DMS53 treated with DMSO at 0.1 percent for 48 hours (cell line): ENCODE data around the gene ASPA.
"Not testable (repeated sequence)": the region's sequence is repeated elsewhere in the genome, so short reads cannot be mapped to it uniquely, and the experiment has no call there.

ENCODE experiments used
- DNase-seq: peaks from one replicate; lab custom pipeline; 2025; ENCODE audit not compliant: unreplicated experiment; lab: John Stamatoyannopoulos, UW

Gene ASPA

DNA sequence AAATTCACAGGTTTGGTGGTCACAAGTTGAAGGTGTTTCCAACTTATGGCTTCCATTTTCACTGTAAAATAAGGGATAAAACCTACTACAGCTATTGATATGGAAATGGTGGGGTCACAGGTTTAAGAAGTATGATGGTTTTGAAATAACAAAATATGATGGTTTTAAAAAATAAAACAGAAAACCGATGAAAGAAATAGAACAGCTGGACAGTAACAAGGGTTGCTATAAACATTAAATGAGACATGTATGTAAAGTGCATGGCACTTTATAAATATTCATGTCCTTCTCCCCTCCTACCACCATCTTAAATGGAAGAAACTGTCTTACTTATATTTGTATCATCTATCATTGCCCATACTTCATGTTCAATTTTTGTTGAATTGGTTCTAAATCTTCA is 31.3 kb downstream of the ASPA start:
- DNase-seq = no peak

DNA sequence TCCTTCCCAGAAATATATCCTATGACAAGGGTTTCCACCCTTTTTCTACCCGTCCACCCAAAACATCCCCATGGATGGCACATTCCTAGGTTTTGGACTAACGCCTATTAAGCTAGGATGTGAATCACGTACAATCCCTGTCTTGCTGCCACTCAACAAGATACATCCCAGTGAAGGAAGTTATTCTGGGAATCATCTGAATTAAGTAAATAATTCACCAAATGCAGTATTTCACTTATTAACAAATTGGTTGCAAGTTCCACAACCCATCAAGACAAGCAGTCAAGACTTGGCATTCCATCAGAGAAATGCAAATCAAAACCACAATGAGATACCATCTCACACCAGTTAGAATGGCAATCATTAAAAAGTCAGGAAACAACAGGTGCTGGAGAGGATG is 32.1 kb downstream of the ASPA start:
- DNase-seq = no peak

- DNase-seq = no peak
Measured at GRCh38 chr17:3510090-3510489, 34.3 kb downstream of the ASPA start.

DNA sequence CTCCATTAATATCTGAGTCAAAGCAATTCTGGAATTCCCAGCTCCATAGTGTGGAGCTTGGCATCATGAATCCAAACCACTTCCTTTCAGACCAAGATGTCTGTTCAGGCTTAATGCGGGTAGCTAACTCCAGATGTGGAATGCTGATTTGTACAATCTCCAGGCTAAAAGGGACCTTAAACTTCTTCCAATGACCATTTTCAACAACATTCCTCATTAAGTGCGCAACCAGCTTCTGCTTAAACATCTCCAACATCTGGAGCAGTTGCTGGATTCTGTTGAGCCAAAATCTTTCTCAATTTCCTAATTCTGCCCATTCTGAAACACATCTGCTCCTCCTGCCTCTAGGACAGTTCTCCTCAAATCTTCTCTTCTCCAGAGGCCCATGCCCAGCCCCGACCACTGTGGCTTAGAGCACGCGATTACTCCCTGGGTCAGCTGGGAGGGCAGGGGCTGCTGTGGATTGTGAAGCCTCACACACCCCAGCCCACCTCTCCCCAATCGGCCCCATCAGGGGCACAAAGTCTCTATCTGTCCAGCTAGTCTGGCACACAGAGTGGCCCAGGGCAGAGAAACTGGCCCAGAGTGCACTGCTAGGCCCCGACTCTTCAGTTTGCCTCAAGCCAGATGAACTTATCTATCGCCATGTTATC is 36.2 kb downstream of the ASPA start:
- DNase-seq = no peak

GRCh38 chr17:3512505-3513171 is 36.8 kb downstream of the ASPA start:
- no peak for DNase-seq

DNA sequence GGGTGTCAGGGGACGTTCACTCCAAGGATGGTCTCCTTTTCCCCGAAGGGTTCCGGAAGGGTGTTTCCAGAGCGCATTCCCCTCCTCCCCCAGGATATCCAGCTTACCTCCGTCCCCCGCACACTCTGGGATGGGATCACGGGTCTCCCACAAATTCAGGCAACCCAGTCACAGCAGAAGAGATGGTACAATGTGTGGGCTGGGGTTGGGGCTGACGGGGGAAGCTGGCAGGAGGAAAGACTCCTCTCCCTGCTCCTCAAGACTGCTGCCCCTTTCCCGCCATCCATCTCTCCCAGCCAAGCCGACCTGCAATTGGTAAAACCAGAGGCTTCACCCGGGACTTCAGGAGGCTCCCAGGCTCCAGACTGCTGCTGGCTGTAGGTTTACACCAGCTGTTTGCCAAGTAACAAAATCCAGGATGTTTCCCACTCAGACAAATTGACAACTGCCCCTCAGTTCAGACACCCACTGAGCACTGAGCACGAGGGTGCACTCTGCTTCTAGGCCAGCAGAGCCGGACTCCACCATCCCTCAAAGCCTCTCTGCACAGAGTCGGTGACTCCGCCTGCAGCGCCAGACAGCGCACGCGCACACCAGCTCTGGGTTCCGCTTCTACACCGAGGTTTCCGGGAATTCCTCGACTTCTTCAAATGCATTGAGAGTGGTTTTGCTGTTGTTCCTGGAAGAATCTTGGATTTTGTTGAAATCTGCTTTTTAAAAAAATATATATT is 37.7 kb downstream of the ASPA start:
- DNase-seq = no peak

- not testable (repeated sequence) for DNase-seq
Measured at GRCh38 chr17:3514167-3514566, 38.4 kb downstream of the ASPA start.

DNA sequence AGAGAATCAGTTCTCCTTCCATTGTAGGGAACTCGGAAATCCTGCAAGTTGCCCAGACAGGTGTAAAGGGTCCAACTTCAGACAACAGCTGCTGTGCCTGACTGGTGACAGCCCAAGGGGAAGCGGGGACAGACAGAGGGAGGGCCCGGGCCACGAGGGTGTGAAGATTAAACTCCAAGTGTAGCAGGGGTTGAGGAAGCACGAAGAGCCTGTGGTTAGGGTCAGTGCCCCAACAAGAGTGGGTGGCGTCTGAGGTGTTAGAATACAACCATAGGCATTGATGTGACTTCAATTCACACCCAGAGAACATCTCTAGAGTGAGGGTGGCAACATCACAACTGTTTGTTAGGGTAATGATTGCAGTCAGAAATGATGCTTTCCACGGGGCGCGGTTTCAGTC is 39.1 kb downstream of the ASPA start:
- no peak for DNase-seq

- not testable (repeated sequence) for DNase-seq
Measured at GRCh38 chr17:3519472-3519871, 43.7 kb downstream of the ASPA start.

DNA sequence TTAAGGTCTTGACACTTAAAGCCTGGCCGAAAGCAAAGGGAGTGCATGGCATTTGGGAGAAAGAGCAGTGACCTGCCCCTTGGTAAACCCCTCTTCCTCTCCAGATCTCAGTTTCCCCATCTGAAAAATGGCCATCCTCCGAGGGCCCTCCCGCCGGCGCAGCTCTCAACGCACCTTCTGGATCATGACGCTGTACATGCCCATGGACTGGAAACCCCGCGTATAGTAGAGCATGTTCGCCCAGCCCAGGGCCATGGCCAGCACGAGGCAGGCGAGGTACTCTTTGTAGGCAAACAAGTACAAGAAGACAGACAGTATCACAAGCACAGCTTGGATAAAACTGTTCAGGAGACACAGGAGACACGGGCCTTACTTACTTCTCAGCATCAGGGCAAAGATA is 48.2 kb downstream of the ASPA start:
- no peak for DNase-seq

GRCh38 chr17:3526491-3526890 is 50.7 kb downstream of the ASPA start:
- no peak for DNase-seq

- no peak for DNase-seq
Measured at GRCh38 chr17:3526971-3527370, 51.2 kb downstream of the ASPA start.

- no peak for DNase-seq
Measured at GRCh38 chr17:3527468-3527867, 51.7 kb downstream of the ASPA start.

DNA sequence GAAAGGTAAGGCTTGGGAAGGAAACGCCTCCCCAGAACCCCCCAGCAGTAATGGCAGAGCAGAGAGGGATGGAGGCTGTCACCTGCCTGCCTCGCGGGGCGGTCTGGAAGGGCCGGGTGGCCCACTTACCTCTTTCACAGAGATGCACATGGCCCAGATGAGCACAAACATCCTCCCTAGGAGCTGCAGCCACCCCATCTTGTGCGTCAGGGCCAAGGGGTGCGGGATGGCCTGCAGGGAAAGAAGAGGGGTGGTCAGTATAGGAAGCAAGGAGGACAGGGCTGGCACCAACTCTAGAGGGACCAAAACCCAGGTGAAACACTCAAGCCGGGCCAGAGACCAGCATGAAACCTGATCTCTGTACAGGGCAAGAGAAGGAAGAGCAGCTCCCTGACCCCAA is 52.1 kb downstream of the ASPA start:
- DNase-seq = no peak

DNA sequence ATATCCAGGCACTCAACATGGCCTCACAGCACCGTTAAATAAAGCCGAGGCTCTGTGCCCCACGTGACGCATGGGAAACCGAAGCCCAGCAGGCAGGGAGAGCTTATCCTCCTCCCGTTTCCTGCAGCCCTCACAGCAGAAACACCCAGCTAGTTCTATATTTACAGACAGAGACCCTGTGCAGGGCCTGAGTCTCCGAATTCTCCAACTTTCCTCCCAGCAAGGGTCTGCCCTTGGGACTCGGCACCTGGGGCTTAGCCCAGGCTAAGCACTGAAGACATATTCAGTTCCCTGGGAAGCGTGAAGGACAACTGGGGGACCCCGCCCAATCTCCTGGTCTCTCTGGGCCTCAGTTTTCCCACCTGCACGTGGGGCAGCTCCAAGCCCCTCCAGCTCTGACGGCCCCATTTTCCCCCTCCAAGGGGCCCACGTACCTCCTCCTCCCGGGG is 52.6 kb downstream of the ASPA start:
- no peak for DNase-seq

DNA sequence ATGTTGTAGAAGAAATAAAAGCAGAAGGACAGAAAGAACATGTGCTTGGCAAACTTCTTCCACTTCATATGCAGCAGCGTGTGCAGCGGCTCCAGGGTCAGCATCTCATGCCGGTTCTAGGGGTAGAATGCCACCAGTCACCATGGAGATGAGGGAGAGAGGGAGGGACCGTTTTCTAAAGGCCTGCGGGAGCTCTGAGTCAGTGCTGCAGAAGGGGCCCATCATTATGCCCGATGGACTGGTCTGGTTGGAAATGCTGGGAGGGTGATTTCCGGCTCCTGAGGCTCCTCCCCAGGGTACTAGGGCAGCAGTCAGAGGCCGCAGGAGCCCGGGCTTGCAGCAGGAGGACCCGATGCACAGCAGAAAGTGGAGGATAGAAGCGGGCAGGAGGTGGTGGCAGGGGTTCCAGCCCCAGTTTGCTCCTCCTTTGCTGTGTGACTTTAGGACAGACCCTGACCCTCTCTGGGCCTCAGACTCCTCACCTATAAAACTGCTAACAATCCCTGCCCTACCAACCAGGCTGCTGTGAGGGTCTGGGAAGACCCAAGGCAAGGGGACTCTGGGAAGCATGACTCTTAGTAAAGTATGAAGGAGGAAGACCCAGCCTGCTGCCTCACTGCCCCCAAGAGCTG is 53.2 kb downstream of the ASPA start:
- DNase-seq = no peak

DNA sequence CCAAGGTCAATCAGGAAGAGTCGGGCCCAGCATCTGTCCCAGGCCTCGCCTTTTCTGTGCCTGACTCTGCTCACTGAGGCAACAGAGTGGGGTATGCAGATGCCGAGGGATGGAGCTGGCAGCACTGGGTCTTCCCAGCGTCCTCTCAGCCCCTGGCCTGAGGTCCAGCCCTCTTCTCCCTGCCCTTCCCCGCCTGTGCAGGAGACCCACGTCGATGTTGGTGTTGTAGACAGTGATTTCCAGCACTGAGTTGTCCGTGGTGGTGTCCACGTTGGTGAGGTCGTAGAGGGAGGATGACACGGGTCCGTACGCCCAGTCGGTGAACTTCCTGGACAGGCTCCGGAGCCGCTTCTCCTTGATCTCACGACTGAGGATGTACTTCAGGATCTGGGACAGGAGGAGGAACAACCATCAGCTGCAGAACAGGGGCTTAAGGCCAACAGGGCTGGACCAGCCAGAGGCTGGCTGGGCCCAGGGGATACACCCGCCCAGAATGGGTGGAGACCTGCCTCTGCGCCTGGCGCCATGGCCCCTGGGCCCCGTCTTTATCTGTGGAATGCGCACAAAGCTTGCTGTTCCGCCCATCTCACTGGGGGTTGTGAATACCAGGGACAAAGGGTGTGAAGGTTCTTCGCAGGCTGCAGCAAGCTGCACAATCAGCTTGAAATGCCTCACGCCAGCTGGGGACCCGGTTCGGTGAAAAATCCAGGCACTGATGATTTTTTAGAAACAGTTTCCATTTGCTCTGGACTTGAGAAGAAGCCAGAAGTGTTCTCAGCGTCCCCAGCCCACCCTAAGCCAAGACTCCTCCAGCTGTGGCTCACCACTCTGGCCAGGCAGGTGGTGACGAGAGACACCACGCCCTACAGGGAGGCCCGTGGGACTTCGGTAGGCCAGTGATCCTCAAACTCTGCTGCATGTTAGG is 54.3 kb downstream of the ASPA start:
- DNase-seq = no peak

- DNase-seq = no peak
Measured at GRCh38 chr17:3531266-3532101, 55.7 kb downstream of the ASPA start.

- DNase-seq = no peak
Measured at GRCh38 chr17:3532106-3532858, 56.5 kb downstream of the ASPA start.
